SIG-M5 treated with dmso at 0.1 percent for 504 hours (cell line): ENCODE measurements around the gene SLC40A1.
A peak's percentile ranks its signal among the peaks of the same experiment; 100 is the strongest.

ENCODE experiments used
- DNase-seq: peaks from one replicate; lab custom pipeline; 2025; ENCODE audit not compliant: unreplicated experiment; lab: John Stamatoyannopoulos, UW

SLC40A1 gene

DNA sequence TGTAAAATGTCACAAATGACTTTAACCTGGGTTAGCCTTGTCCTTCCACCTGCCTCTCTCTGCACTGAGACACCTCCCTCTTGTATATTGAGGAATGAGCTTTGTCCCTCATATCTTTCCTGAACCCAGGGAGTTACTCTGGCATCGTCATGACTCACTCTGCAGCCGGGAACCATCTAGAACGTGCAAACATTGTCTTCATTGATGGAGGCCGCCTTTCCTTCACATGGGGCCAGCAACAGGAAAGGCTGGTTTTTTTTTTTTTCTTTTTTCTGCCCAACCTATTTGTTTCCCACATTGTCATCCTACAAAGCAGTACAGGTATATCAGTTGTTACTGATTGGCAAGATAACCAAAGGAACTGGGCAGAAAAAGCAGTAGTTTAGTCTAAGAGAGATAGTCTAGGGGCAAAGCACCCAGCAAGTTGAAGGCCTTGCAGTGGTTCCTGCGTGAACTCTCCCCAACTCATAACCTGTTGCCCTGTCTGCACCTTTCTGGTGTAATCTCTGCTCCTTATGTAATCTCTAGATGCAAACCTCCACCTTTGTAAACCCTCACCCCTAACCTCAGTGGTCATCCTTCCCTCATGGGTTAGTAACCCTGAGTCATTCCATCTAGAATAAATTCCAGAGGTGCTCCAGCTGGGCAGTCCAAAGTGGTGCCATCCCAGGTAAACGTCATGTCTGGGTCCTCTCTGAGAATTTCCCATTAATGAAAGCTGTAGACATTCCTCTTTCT, 38.3 kb downstream of the SLC40A1 start:
- peak; percentile 33 for DNase-seq

DNA sequence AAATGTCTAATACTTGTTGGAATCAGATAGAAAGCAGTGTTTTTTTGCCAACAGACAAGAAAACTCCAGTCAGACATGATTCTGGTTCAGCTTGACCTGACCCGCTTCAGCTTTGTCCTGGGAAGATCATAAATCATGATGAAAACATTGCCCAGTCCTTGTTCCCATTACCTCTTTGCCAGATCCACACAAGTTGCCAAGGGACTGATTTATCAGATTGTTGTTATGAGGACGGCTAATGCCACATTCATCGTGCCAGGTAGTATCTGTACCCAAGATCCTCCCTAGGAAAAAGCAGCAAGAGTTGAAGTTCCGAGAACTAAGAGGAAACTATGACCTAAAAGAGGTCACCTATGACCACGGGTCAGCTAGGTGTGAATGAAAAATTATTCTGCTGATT, 39.0 kb downstream of the SLC40A1 start:
- no peak for DNase-seq

DNA sequence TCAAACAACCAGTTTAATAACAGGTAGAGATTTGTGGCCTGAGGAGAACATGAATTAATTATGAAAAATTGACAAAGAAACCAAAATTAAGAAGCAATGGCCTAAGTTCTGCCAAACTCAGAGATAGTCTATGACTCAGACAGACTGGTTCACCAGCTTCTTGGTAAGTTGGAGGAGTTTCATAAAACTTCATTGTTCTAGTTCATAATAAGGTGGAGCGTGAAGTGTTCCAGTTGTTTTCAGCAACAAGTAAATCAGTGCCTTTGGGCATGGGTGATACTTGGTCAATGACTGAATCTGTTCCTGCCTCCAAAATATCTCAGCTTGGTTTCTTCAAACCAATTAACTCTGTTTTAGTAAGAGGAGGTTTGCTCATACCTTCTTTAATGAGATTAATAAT, 40.0 kb downstream of the SLC40A1 start:
- no peak for DNase-seq

DNA sequence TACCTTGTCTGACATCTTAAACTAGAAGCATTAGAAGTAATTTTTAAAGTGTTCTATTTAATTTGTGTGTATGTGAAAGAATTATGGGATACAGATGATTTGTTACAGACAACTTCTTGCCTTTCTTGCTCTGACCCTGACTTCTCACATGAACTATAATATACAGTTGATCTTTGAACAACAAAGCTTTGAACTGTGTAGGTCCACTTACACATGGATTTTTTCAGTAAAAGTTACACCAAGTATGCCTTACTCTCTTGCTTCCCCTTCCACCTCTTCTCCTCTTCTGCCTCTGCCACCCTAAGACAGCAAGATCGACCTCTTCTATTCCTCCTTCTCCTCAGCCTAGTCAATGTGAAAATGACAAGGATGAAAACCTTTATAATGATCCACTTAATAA, 42.2 kb downstream of the SLC40A1 start:
- DNase-seq = no peak

DNA sequence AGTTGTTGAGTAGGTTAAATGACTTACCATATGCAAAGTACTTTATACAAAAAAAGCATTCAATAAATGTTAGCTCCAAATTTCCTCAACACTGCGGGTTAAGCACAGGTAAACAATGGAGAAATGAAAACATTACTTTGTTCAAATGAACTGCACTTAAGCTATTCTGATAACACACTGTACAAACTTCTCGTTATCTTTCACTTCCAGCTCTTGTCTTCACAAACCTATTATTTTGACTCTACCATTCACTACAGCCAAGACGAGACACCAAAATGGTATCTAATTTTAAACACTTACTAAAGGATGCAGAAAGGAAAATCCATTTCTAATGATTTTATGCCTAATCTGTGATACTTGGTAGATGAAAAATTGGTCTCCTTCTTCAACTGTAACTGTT, 43.8 kb downstream of the SLC40A1 start:
- no peak for DNase-seq

DNA sequence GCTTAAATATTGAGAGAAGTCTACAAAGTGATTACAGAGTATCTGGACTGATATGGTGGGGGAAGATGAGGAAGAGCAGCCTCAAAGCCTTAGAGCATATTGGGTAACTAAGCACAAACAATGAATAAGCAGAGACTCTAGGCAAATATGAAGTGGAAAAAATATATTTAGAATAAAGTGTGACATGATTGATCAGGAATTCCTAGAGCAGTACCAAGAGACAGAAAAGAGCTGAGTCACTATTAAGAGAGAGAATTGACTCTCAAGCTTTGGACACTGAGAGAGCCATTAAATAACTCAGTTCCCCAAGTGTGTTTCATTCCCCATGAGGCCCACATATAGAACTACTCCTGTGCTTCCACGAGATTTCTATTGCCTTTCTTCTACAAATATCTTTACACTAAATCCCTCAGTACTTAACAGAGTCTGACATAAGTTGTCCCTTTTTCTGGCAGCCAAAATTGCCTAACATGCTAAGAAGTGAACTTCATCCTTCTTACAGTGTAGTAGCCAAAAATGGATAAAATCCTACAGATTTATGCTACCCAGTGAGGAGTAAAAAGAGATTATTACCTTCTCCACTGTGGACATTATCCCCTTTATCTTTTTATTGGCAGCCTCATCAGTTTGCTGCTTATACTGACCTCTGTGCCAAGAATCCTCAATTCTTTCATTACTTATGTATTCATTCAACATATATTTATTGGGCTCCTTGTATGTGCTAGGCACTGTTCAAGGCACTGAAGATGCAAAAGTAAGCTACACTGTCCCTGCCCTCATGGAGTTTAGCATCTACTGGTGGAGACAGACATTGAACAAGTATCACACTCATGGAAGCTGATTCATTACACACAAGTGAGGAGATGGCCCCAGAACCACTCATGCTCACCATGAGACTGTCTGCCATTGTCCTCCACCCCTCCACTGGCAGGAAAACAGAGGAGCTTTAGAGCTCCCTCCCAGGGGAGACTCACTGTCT, 45.4 kb downstream of the SLC40A1 start:
- peak; percentile 12 for DNase-seq

DNA sequence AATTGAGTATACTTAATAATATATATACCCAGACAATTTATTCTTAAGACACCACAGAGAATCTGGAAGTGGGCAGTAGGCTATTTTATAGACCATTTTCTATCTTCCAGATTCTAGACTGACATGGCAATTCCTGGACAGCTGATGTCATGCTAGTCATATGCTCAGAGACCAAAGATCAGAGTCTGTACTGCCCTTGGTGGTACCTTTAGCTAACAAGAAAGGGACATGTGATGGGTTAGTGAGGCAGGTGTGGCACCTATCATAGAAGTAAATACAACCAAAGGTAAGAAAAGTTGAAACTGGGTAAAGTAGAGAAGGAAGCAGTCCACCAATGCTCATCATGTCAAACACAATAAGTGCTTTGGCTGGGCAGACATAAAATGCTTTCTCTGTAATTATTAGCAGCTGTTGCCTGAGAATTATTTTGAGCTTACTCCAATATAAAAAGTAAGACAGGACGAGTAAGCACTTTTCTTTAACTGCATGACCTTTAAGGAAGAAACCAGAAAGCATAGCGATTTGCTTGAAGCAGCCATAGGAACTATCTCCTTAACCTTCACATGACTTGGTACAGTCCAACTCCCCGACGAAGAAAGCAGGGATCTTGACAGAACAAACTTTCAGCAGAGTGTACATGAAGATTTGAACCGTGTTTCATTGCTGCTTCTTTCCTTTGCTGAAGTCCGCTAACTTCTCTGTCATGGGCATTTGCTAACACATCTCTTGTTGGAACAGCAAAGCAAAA, 47.1 kb downstream of the SLC40A1 start:
- DNase-seq = no peak

DNA sequence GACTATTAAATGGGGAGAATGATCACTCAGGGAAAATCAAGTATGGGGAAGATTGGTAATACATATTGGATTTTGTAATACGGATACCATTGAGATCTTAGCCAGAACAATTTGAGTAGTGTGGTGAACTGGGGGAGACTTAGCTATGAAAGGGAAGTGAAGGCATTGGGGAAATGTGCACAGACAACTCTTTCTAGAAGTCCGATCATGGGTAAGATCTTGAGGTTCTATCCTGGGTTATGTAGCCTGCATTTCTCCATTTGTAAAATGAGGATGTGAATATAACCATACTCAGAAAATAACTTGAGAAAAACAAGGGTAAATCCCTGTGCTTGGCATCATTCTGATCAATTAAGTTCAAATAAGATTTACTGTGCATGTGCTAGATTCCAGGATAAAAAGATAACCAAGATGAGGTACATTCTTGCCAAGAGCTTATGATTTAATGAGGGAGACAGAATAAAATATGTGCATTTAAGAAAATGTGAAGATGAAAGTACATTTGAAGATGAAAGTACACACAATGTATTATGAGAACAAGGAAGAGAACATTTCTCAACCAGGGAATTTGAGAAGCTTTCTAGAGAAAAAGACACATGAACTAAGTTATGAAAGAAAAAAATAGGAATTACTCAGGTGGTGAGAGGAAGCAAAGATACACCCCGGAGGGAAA, 49.5 kb downstream of the SLC40A1 start:
- peak; percentile 59 for DNase-seq

DNA sequence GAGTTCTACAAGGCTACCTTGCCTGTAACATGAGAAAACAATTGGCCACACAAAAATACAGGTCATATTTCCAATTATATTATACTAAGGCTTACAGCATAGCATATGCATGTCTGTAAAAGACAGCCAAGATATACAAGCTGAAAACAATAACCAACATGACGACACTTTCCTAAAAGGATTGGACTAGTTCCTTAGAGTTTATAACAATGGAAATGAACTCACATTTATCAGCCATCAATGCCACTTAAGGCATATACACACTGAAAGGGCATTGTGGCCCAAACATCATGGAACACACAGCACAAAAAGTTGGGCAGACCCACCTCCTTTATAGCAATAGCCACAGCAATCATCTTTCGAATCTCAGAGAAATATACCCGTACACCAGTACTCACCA, 52.0 kb downstream of the SLC40A1 start:
- DNase-seq = no peak

DNA sequence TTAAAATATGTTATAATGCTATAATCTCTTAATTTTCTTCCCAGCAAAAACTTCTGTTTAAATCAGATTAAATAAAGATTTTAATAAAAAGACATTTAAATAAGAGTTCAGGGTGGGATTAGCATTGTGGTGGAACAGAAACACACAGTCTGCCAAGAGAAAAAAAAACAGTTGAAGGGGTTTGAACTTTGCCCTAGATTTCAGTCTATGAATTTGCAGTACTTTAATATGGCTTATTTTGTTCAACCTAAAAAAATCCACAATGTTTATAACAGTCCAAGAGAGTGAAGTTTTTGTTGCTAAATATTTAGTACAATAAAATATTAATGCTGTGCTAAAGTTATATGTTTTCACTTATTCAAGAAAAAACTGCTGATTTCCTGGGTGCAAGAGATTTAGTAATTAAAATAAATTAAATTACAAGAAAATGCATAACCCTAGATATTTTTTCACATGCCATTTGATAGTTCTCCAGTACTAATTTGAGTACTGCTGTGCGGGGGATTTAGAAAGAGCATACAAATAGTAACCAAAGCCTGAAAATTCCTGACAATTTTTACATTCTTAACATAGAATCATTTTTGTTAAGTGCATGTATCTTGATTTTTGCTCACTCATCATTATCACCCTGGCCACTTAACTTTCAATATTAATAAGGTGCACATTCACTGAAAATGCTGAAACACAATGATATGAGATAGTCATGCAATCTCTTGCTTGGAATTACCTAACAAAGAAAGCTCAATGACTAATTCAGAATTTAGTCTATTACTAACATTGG, 52.6 kb downstream of the SLC40A1 start:
- DNase-seq = no peak

DNA sequence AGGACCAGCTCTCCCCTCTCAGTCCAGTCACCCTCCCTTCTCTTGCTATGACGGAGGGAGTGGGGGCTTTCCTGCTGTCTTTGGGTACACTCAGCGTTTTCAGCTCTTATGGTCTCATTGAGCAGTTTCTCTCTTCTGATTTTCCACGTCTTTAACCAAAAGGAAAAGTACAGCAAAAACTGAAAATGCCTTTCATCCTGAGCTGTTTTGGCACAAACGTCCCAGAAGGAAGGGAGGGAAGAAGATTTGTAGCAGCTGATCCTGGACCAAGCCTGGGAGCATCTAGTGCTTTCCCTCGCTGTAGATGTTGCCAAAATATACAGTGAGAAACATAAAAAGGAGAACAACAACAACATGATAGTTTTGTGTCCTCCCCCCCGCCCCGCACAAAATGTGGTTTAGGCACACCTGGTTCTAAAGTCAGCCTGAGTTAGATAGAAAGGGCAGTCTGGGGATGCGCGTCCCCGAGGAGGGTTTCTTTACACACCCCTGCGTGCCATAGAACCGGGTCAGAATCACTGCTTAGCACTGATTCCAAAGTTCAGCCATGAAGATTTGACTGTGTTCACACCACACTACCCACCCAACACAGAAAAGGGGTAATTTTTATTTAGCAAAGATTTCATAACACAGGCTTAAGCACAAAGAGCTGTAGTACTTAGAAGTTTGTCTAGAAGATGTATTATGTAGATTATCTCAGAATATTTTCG, 53.4 kb downstream of the SLC40A1 start:
- no peak for DNase-seq

DNA sequence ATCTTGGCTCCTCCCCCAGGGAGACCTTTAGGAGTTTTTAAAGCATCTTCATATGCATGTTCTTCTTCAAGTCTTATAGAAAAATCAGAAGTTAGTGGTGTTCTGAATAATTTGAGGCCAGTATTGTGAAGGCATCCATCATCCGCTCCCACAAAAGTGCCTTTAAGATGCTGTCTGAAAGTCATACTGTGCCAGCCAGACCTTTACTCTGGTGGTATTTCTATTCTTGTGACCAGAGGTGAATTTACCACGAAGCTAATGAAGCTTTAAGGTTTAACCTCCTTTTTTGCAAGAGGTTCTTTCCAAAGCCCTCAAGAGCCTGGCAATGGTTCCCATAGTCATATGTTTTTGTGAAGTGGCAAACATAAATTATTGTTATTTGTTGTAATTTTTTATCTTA, 54.3 kb downstream of the SLC40A1 start:
- DNase-seq = no peak

DNA sequence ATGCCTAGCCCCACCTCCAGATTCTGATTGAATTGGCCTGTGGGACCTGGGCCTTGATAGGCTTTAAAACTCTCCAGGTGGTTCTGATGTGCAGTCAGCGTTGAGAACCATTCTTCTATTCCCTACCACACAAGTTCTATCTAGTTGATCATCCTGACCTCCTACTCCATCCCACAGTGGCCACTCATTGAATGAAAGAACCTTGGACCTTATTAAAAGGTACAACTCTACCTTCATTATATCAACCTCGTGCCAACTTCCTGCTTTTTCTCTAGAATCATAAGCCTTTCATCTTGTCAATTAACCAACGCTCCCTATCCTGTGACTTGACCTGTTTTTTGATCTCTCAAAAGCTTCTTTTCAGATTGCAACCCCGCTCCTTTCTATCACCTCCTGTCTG, 55.8 kb downstream of the SLC40A1 start:
- DNase-seq = no peak

DNA sequence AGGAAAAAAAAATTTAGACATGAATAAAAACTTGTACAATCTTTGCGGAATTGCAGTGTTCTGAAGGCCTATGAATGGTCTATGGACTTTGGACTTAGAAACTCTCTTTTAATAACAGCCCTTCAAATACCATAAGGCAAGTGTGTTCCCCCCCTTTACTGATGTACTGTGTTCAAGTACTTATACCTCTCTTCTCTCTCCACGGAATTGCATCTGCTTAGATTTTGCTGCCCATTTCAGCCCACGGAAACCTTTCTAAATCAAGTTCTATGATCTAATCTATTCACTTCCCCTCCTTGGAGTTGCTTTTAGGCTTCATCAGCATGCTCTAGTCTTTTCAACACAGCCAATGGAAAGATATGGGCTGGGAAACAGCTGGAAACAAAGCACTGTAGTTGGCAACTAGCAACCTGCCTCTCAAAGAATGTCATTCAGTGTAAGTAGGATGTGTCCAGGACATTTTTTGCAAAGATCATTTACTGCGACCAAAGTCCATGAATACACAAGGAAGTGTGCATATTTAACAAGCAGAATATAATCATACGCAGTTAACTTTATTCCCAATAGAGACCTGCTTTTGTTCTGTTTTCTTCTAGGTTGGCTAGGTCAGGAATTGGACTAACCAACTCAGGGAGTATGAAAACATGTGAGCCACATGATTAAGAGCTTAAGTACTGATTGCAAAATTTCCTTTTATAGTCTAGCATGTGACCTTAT, 58.0 kb downstream of the SLC40A1 start:
- DNase-seq = no peak

DNA sequence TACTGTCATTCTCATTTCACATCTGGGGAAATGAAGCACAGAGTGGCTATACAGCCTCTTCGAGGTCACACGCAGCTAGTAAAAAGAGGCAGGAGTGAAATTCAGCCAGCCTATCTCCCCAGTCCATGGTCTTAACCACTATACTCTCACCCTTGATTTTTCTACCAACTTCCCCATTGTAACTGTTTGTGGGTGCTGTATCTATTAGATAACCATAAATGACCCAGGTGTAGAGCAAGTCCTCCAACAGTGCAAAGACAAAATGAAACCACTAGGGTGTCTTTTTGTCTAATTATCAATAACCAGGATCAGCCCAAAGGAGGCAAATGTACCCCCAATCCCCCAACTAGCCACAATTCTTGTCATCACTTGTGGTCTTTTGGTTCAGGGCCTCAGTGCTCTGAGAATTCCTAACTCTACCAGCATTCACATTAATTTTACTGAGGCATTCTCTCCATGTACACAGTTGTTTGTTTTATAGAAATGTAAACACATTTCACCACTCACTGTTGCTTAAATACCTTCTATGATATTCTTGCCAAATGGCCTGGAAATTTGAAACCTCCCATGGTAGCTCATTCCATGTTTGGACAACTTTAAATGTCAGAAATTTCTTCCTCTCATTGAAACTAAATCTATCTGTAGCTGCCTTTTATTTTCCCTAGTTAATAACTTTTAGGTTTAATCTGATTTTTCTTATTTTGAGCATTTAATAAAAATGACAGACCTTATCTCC, 58.7 kb downstream of the SLC40A1 start:
- DNase-seq = no peak

DNA sequence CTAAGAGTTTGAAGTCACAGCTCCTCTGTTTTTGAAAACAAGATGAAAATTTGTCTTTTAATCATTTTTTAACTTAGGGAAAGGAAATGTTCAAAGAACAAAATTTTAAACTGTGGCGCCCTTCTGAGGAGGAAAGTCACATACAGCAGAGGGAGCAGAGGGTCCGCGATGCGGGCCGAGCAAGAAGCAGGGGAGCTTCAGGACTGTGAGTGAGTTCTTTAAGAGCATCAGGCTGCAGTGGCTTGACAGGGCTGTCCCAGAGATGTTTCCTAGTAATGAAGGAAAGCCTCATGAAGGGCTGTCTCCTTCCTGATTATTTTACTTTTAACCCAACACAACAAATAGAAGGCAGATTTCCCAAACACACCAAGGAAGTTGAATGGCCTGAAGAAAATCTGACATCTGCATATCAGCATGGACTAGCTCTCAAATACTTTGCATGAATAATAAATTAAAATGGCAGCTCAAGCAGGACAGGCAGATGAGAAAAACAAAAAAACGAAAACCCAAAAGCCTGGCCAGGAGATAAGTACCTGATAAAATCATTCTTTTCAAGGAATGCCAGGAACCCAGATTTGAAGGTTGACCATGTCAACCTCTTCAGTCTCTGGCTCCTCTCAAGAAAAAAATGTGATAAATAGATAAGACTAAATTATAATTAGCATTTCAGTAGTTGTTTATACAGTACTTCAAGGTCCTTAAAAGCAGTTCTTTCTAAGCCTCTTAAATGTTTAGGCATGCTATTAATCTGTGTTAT, 60.8 kb downstream of the SLC40A1 start:
- DNase-seq = no peak

DNA sequence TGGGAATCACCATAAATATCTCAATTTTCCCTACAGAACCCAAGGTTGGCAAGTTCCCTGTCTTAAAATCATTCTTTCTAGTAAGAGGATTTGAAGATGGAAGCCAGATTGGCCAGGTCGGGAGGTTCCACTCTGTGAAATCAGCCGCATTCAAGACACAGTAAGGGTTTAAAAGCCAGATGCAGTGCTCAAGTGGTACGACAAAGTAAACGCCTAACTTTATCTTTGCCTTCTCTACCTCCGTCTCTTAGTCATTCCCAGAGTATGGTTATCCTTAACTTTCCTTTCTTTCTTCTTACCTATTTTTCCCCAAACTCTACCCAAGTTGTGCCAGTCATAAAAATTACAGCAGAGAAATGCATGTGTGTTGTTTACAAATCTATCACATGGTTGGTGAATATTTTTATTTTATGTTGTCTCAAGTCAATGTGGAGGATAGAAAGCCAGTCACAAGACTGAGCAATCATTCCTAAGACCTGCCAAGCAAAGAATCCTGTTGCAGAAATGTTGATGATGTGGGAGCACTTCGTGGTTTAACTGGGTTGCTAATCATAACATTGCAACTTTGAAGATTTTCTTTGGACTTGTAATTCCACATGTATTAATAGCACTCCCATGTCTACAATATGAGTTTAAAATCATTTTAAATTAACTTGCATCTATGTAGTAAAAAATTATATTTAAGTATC, 62.6 kb downstream of the SLC40A1 start:
- no peak for DNase-seq
